ENCODE results near the gene DCDC2.
A peak's percentile ranks its signal among the peaks of the same experiment; 100 is the strongest.
"Not testable (repeated sequence)": the region's sequence is repeated elsewhere in the genome, so short reads cannot be mapped to it uniquely, and the experiment has no call there.

The DCDC2 gene

DNA sequence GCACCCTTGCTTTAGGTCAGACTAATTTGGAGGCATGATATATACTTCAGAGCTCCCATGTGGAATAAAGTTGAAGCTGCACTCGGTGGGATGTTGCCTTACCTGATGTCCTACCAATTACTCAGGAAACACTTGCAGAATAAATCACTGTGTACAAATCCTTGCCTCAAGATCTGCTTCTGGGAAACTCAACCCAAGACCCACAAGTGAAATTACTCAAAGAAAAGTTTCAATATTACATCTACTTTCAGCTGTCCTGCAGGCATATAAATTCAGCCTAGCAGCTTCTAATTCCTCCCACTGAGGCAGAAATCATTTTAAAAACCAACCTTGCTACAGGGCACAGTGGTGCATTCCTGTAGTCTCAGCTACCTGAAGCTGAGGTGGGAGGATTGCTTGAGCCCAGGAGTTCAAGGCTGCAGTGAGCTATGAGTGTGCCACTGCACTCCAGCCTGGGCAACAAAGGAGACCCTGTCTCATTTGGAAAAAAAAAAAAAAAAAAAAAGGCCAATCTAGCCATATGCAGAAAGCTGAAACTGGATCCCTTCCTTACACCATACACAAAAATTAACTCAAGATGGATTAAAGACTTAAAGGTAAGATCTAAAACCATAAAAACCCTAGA, 20.7 kb upstream of the DCDC2 start:
- no peak for DNase-seq

DNA sequence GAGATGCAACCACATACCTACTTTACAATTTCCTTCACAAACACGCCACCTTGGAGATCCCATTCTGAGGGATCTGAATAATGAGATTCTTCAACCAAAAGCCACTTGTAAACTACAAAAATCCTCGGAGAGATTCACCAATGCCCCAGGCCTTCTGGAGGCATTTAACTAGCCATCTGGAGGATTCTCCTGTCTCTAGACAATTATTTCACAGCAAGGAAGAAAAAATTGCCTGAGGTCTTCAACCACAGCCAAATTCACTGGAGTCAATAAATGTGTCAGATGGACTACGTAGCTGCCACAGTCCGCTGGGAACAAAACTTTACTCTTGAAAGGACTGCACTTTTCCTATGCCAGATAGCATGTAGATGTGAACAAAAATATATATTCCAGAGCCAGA, 19.0 kb upstream of the DCDC2 start:
- no peak for DNase-seq

DNA sequence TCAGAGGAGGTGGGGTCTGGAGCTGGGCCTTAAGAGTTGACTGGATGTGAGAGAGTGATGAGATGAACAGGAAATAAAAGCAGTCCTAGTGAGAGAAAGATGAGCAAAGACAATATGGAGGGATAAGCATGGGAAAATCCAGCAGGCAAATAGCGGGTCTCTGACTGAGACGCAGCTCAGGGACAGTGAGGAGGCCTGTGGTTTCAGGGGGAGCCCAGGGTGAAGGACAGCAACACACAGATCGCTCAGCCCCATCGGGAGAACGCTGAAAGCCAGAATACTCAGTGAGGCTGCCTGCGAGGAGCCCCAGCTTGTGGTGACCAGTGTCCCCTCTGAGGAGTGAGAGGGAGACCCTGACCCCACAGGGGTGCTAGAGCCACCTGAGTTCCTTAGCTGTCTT, 16.8 kb upstream of the DCDC2 start:
- DNase-seq: no peak

- not testable (repeated sequence) for DNase-seq
Measured at GRCh38 chr6:24365103-24365633, 7.3 kb upstream of the DCDC2 start.

DNA sequence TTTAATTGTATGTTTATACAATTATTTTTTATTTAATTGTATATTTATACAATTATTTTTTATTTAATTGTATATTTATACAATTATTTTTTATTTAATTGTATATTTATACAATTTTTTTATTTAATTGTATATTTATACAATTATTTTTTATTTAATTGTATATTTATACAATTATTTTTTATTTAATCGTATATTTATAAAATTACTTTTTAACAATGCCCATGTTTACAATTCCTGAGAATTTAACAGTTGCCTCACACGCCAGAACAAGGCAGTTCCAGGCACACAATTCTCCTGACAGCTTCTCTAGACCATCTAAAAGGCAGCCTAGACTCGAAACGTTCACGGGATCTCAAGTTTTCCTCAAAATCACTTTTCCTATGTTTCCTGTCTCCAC, 4.5 kb upstream of the DCDC2 start:
- not testable (repeated sequence) for DNase-seq

- DNase-seq: peak; percentile 92
Measured at GRCh38 chr6:24359640-24360454, 2.0 kb upstream of the DCDC2 start.

DNA sequence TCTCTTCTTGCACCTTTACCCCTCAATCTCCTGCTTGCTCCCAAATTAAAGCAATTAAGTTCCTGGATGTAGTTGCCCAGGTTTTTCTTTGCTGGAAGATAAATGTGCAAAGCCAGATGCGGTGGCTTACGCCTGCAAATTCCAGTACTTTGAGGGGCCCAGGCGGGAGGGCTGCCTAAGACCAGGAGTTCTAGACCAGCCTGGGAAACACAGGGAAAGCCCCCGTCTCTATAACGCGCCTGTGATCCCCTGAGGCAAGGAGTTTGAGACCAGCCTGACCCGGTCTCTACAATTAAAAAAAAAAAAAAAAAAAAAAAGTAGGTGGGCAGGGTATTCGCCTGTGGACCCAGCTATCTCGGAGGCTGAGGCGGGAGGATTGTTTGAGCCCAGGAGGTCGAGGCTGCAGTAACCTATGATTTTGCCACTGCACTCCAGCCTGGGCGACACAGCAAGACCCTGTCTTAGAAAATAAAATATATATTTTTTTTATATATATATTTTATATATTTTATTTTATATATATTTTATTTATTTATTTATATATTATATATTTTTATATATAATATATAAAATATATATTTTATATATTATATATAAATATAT, 461 bp upstream of the DCDC2 start:
- DNase-seq: no peak

DNA sequence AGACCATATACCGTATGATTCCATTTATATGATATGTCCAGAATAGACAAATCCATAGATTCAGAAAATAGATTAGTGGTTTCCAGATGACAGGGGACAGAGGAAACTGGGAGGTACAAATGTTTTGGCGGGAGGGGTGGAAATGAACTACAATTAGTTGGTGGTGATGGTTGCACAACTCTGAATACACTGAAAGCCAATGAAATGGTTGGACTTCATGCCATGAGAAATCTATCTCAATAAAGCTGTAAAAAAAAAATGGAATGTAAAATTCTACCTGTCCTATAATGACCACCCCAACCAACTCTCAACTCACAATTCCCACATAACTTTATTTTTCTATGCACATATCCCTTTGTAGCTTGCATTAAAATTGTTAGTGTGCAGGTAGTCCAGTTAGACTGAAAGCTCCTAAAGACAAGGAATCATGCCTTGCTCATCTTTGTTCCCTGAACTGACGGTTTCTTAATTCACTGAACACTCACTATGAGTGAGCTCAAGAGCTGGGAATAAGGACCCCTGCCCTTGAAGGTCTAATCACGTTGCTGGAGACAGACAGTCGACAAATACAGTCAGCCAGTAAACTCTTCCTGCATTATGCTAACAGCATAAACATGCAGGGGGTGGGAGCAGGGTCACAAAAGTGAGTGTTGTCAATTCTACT, 1.4 kb downstream of the DCDC2 start:
- no peak for DNase-seq

DNA sequence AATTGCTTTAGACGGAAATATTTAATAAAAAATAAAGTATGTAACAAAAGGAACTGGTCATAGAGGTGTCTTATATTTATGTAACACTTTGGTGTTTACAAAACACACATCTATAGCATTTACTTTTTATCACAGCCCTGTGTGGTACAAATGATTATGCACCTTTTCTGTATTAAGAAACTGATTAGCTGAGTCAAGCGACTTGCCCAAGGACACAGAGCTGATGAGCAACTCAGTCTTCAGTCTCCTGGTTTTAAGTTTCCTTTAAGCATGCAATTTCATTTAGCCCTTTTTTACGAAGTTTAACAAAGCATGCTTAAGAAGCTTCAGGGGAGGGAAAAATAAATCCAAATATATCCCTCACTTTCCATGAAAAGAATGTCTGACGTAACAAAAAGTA, 2.5 kb downstream of the DCDC2 start:
- DNase-seq: no peak

DNA sequence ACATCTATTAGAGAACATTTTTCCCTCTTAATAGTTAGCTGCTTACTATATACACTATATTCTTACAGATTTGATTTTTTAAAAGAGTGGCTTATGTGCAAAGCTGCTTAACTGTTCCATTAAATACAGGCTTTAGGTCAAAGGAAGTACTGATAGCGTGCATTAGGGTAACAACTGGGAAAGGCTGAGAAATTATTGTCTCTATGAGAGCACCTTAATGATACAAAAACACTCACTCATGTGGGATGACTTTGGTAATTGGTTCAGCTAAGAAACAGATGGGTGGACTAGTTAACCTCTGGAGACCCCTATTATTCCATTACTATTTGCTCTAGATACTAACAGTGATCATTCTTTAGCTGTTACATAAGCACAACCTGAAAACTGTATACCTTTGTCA, 4.0 kb downstream of the DCDC2 start:
- DNase-seq: no peak

- DNase-seq: no peak
Measured at GRCh38 chr6:24352434-24352833, 5.4 kb downstream of the DCDC2 start.

GRCh38 chr6:24344976-24345375, 12.9 kb downstream of the DCDC2 start:
- no peak for DNase-seq

GRCh38 chr6:24340998-24341938, 16.6 kb downstream of the DCDC2 start:
- no peak for DNase-seq

GRCh38 chr6:24339932-24340331, 17.9 kb downstream of the DCDC2 start:
- DNase-seq: no peak

- DNase-seq: no peak
Measured at GRCh38 chr6:24334285-24334684, 23.6 kb downstream of the DCDC2 start.

- DNase-seq: no peak
Measured at GRCh38 chr6:24332317-24332716, 25.5 kb downstream of the DCDC2 start.

- DNase-seq: no peak
Measured at GRCh38 chr6:24330137-24330732, 27.6 kb downstream of the DCDC2 start.

DNA sequence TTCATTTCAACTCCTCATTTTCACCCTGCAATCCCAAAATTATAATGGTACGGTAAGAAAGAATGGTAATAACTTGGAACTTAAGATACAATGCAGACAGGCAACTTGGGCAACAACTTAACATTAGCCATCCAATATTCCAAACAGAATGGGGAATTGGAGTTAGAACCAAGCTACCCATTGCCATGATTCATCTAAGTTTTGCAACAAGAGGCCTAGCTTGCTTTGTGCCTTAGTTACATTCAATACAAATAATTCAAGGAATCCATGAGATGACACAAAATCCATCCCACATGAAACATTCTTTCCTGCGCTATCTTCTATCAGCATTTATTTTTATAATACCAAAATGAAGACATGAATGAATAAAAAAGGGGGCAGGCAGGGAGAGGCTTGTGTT, 28.4 kb downstream of the DCDC2 start:
- DNase-seq: no peak

- DNase-seq: no peak
Measured at GRCh38 chr6:24329022-24329421, 28.8 kb downstream of the DCDC2 start.

DNA sequence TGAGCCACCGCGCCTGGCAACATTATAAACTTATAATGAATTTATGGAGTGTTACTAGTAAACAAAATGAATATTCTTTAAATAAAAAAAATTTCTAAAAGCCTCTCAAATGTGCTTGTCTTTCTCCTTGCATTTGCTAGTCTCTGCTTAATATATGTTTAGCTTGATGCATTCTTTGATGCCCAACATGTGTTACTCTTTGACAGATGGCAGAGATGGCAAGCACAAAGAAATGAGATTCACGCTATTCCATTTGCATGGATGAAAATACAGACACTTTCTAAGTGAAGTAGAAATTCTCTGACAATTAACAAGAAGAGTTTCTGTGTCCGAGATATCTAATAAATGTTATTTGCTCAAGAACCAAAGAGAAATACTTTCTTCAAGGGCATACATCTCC, 30.1 kb downstream of the DCDC2 start:
- DNase-seq: no peak

- no peak for DNase-seq
Measured at GRCh38 chr6:24325978-24326377, 31.9 kb downstream of the DCDC2 start.

GRCh38 chr6:24324617-24325016, 33.2 kb downstream of the DCDC2 start:
- no peak for DNase-seq

Measured in hematopoietic multipotent progenitor cell treated with erythropoietin and hydrocortisone succinate and interleukin-3 and kit ligand, for 4 days (in vitro differentiated cells).